H7 (cell line): Measurements from ENCODE around the gene CHN1. TPM values are rescaled to one million over a fixed set of nuclear protein-coding genes. Genes with fewer than 3 reads are reported as not detected.
A peak's percentile ranks its signal among the peaks of the same experiment; 100 is the strongest.

ENCODE experiments used
- DNase-seq: peaks from one replicate; pipeline ENCODE4 v3.0.0; 2012
- H3K27me3 ChIP-seq: 2 replicates; pipeline ENCODE4 v1.6.0; 2011; ENCODE audit warnings: mild to moderate bottlenecking, low read length; ENCODE audit not compliant: control insufficient read depth, insufficient read depth
- H3K36me3 ChIP-seq: replicated peaks from 2 replicates; pipeline ENCODE4 v1.5.1; 2011; ENCODE audit warnings: low read length; ENCODE audit not compliant: control insufficient read depth, insufficient read depth
- H3K4me3 ChIP-seq: 2 replicates; pipeline ENCODE4 v1.5.1; 2011; ENCODE audit warnings: low read depth, mild to moderate bottlenecking, control low read depth, low read length, moderate library complexity; ENCODE audit not compliant: insufficient read depth
- total RNA-seq: library from RNA; depleted of rRNA; stranded (reverse); fragments of >200 nt; shearing (Covaris generic); gene quantifications from 2 replicates; pipeline ENCODE4 v1.2.3, GENCODE V29; 2014; rRNA removed

CHN1 gene
- total RNA-seq = 30.4 and 37.9 TPM in 2 replicates

DNA sequence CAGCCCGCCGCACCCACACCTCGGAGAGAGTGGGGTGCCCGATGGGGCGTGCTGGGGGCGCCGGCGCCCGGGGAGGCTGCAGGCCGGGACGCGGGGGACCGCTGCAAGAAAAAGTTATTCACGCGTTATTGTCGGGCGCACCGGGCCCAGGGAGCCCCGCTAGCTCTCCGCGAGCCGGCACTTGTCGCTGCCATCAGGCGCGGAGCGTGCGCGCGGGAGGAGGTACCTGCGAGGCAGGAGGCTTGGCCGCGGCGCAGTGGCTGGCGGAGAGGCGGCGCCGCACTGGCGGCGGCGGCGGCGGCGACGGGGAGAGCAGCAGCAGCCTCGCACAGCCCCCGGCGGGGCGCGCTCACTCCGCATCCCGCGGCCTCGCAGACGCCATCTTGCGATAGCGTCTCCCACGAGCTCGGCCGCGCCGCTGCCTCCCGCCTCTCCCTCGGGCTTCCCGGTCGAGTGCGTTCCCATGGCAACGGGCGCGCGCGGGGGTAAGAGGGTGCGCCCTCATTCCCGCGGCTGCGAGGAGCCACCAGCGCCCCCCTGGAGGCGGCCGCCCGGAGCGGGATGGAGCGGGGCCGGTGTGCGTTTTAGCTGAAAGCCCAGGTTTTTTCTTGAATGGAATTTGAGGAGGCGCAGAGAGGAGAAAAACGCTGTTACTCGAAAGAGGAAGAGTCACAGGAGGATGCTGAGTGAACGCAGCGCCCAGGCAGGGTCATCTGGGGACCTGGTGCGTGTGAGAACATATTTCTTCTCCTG lies at the start of gene CHN1:
Gene CHN1 (minus strand): TSS at position 402 of the 753 bp plus-strand sequence. CDS start 469 bp downstream, outside the sequence.
- Histone ChIP-seq H3K27me3 (no peaks in the 10 kb centered on the region), H3K36me3 (no peaks in the 10 kb centered on the region), H3K4me3 (peak within 1 kb of the TSS; percentile 77)
- DNase-seq = peak; percentile 87

DNA sequence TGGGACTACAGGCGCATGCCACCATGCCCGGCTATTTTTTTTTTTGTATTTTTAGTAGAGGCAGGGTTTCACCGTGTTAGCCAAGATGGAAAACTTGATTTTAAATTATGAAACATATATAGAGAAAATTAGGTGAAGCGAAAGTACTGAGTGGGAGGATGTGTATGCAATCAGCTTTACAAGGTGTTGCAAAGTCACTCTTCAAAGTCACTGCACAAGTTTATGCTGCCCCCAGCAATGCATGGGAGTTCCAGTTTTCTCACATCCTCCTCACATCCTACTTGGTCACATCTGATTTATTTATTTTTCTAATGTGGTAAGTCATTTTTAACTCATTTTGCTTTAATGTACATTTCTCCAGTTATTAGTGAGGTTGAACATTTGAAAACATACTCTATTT lies 49.2 kb upstream of the CHN1 start:
- no peak overlapping the region for H3K4me3 ChIP-seq
- DNase-seq = no peak
- no peaks in the 10 kb centered on the region for H3K36me3 ChIP-seq
- no peaks in the 10 kb centered on the region for H3K27me3 ChIP-seq

DNA sequence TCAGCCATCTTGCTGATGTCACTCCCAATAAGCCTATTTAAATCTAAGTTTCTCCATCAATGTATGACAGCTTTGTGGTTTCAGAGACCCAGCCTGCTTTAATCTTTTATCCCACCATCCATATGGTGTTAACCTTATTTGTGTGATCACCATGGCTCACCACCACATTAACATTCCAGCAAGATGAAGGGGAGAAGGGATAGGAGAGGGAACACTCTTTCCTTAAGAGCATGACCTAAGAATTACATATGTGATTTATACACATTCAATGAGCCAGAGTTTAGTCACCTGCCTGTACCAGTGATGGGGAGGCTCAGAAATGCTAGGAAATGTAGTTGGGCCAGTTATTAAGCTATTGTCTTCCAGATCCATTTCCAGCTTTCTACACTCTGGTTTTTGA lies 44.5 kb upstream of the CHN1 start:
- H3K36me3 ChIP-seq = no peaks in the 10 kb centered on the region
- H3K4me3 ChIP-seq = no peak overlapping the region
- no peaks in the 10 kb centered on the region for H3K27me3 ChIP-seq
- DNase-seq = no peak

GRCh38 chr2:175048275-175048674 lies 43.1 kb upstream of the CHN1 start:
- no peaks in the 10 kb centered on the region for H3K27me3 ChIP-seq
- DNase-seq = no peak
- no peak overlapping the region for H3K4me3 ChIP-seq
- no peaks in the 10 kb centered on the region for H3K36me3 ChIP-seq

DNA sequence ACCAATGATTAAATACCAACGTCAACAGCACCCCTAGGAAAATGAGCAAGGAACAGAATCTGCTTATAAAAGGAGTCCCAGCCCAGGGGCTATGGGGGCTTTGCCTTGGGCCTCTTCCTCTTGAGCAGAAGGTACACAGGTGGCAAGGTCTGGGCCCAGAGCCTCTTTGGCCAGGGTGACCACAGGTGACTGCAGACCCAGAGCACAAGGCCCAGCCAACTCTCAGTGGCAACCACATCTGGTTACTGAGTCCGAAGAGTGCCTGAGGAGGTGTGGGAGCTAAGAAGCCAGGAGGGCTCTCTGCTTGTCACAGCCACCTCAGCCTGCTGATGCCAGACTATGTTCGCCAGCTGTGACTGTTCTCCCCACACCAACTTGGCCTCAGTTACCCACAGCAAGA lies 34.3 kb upstream of the CHN1 start:
- H3K36me3 ChIP-seq = no peaks in the 10 kb centered on the region
- H3K27me3 ChIP-seq = no peaks in the 10 kb centered on the region
- no peak overlapping the region for H3K4me3 ChIP-seq
- DNase-seq = no peak

GRCh38 chr2:175039031-175039430 lies 33.9 kb upstream of the CHN1 start:
- H3K27me3 ChIP-seq = no peaks in the 10 kb centered on the region
- H3K36me3 ChIP-seq = no peaks in the 10 kb centered on the region
- no peak overlapping the region for H3K4me3 ChIP-seq
- no peak for DNase-seq

GRCh38 chr2:175037941-175038340 lies 32.8 kb upstream of the CHN1 start:
- Histone ChIP-seq H3K27me3 (no peaks in the 10 kb centered on the region), H3K36me3 (no peaks in the 10 kb centered on the region), H3K4me3 (no peak overlapping the region)
- DNase-seq = no peak

GRCh38 chr2:175036582-175037018 lies 31.4 kb upstream of the CHN1 start:
- H3K27me3 ChIP-seq = no peaks in the 10 kb centered on the region
- no peak overlapping the region for H3K4me3 ChIP-seq
- DNase-seq = peak; percentile 18
- no peaks in the 10 kb centered on the region for H3K36me3 ChIP-seq

DNA sequence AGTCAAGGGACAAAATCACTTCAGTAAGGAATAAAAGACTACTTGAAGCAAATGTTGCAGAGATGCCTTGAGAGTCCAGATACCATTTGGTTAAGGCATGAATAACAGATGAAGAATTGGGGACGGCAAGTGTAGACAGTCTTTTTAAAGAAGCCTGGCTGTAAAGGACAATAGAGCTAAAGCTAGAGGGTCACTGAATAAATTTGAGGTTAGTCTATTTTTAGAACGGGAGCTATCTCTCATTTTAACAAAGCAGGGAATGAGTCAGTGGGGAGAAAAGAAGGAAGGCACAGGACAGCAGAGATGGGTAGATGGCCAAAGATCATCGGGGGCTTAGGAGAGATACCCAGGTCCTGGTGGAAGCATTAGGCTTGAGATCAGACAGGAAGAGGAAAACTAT lies 30.6 kb upstream of the CHN1 start:
- Histone ChIP-seq H3K36me3 (no peaks in the 10 kb centered on the region), H3K4me3 (no peak overlapping the region), H3K27me3 (no peaks in the 10 kb centered on the region)
- DNase-seq = no peak

DNA sequence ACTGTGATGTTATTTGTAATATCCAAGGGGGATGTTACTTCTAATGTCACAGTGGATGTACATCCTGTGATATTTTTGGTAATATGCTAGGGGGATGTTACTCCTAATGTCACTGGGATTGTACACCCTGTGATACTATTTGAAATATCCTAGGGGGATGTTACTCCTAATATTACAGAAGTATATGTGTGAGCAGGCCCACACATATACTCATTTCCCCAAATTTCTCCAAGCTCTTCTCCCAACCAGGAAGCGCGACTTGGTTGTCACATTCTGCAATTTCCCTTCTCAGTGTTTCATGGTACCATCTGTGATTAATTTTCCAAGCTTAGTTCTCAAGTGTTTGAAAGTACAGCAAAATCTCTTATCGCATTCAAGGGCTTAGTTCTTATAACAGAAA lies 29.5 kb upstream of the CHN1 start:
- no peaks in the 10 kb centered on the region for H3K27me3 ChIP-seq
- no peak overlapping the region for H3K4me3 ChIP-seq
- H3K36me3 ChIP-seq = no peaks in the 10 kb centered on the region
- no peak for DNase-seq

DNA sequence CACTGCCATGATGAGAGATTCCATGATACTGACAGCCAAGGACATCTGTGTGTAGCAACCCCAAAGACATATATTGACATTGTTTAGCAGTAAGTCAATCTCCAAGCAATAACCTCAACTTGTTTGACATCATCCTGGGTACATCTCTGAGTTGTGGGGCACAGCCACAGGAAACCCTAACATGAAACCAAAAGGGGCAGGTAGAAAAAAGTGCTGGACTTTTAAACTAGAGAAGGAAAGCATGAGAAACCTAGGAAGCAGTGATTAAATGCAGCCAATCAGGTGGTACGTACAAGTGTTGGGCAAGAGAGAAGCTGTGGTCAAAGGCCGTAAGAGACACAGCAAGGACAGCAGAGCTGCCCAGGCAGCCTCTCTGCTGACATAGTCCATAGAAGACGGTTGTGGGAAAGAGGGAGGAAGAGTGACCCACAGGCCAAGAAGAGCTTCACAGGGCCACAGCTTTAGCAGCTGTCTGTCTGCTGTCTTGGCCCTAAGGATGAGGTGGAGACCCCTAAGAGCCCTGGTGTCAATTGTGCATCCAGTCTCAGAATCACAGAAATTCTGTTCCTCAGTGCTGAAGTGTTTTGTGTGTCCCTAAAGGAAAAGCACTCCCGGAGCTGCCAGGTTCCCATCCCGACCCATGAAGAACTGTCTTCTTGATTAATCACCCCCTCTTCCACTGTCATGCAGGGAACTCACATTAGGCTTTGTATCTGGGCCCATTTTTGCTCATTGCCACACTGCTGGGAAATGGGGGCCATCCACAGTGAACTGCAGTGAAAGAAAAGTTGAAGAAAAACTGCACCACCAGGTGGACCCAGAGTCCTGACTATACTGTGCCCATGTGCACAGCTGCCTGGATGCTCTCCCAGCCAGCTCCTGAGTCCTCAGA lies 25.4 kb upstream of the CHN1 start:
- H3K36me3 ChIP-seq = no peaks in the 10 kb centered on the region
- H3K27me3 ChIP-seq = no peaks in the 10 kb centered on the region
- no peak overlapping the region for H3K4me3 ChIP-seq
- DNase-seq = peak; percentile 43

DNA sequence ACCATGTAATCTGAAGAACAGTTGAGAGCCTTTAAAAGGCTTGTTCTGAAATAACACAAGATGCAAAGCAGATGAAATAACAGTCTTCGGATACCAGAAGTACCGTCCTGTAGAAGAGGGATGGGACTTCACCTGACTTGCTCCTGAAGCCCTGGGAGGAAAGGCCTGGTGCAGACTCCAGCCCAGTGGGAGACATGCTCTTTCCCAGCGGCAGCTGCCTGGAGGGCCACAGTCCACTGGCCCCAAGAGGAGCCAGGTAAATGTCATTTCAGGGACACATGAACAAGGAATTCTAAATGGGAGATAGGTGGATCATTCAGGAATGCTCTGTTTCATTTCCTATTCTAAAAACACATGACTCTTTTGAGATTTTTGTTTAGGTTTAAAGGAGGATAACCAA lies 22.6 kb upstream of the CHN1 start:
- DNase-seq = no peak
- Histone ChIP-seq H3K27me3 (no peaks in the 10 kb centered on the region), H3K4me3 (no peak overlapping the region), H3K36me3 (no peaks in the 10 kb centered on the region)

- H3K27me3 ChIP-seq = no peaks in the 10 kb centered on the region
- H3K4me3 ChIP-seq = no peak overlapping the region
- H3K36me3 ChIP-seq = no peaks in the 10 kb centered on the region
- no peak for DNase-seq
These were observed 21.2 kb upstream of the CHN1 start for GRCh38 chr2:175026385-175026784.

DNA sequence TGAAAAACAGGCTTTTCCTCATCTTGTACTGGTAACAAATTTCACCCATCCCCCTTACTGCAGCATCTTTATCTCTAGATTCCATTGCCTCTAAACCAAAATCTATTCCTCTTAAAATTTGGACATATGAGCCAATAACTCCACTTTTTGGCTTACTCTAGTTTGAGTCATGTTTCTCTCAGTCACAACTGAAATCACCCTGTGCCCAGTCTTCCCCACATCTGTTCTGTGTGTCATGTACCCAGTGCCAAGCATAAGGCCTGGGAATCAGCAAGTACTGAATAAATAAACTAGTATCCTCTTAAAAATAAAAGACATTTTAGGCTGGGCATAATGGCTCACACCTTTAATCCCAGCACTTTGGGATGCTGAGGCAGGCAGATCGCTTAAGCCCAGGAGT lies 20.8 kb upstream of the CHN1 start:
- DNase-seq = no peak
- Histone ChIP-seq H3K4me3 (no peak overlapping the region), H3K27me3 (no peaks in the 10 kb centered on the region), H3K36me3 (no peaks in the 10 kb centered on the region)

- H3K36me3 ChIP-seq = no peaks in the 10 kb centered on the region
- no peak overlapping the region for H3K4me3 ChIP-seq
- no peak for DNase-seq
- H3K27me3 ChIP-seq = no peaks in the 10 kb centered on the region
These were observed 20.1 kb upstream of the CHN1 start for GRCh38 chr2:175025233-175025632.
